HG02870 (cell line): ENCODE measurements around the gene MAPKAP1.

Experiments
- ATAC-seq: cut with Tn5 transposase; IDR thresholded peaks from one replicate; pipeline ENCODE4 v1.9.1; 2021; ENCODE audit warnings: mild to moderate bottlenecking, moderate library complexity; ENCODE audit not compliant: unreplicated experiment

Gene MAPKAP1

GRCh38 chr9:125493881-125494652 is 212.9 kb downstream of the MAPKAP1 start:
- no peak for ATAC-seq

GRCh38 chr9:125493384-125493783 is 213.6 kb downstream of the MAPKAP1 start:
- ATAC-seq: no peak

GRCh38 chr9:125492719-125493118 is 214.3 kb downstream of the MAPKAP1 start:
- ATAC-seq: no peak

- no peak for ATAC-seq
Measured at GRCh38 chr9:125487842-125488241, 219.2 kb downstream of the MAPKAP1 start.

GRCh38 chr9:125486576-125486975 is 220.4 kb downstream of the MAPKAP1 start:
- no peak for ATAC-seq

GRCh38 chr9:125486152-125486508 is 220.9 kb downstream of the MAPKAP1 start:
- no peak for ATAC-seq

- ATAC-seq: no peak
Measured at GRCh38 chr9:125485471-125486151, 221.4 kb downstream of the MAPKAP1 start.

- ATAC-seq: no peak
Measured at GRCh38 chr9:125484350-125485282, 222.4 kb downstream of the MAPKAP1 start.

GRCh38 chr9:125483697-125484096 is 223.3 kb downstream of the MAPKAP1 start:
- no peak for ATAC-seq

- ATAC-seq: no peak
Measured at GRCh38 chr9:125479846-125480615, 227.0 kb downstream of the MAPKAP1 start.

- no peak for ATAC-seq
Measured at GRCh38 chr9:125477089-125477544, 229.9 kb downstream of the MAPKAP1 start.

- ATAC-seq: no peak
Measured at GRCh38 chr9:125476645-125477044, 230.4 kb downstream of the MAPKAP1 start.

- ATAC-seq: no peak
Measured at GRCh38 chr9:125475385-125475784, 231.6 kb downstream of the MAPKAP1 start.

- ATAC-seq: no peak
Measured at GRCh38 chr9:125472926-125473701, 233.9 kb downstream of the MAPKAP1 start.

GRCh38 chr9:125472562-125472925 is 234.5 kb downstream of the MAPKAP1 start:
- no peak for ATAC-seq

GRCh38 chr9:125470767-125471580 is 236.0 kb downstream of the MAPKAP1 start:
- no peak for ATAC-seq

GRCh38 chr9:125470189-125470588 is 236.8 kb downstream of the MAPKAP1 start:
- ATAC-seq: no peak

GRCh38 chr9:125468646-125469045 is 238.4 kb downstream of the MAPKAP1 start:
- ATAC-seq: no peak
